GM06990 (cell line): Measurements from ENCODE around the gene SEZ6L.

Experiments
- DNase-seq: peaks from one replicate; pipeline ENCODE4 v3.0.0-alpha.2; 2011; ENCODE audit not compliant: insufficient read length; ENCODE audit errors: extremely low read depth
- H3K27me3 ChIP-seq: replicated peaks from 2 replicates; pipeline ENCODE4 v1.6.0; 2011; ENCODE audit warnings: low read length; ENCODE audit not compliant: control insufficient read depth, insufficient read depth
- H3K36me3 ChIP-seq: 2 replicates; pipeline ENCODE4 v1.5.1; 2011; ENCODE audit warnings: low read length; ENCODE audit not compliant: control insufficient read depth, insufficient read depth
- H3K4me3 ChIP-seq: replicated peaks from 2 replicates; pipeline ENCODE4 v1.5.1; 2011; ENCODE audit warnings: low read depth, mild to moderate bottlenecking, control low read depth, low read length
- CTCF ChIP-seq: IDR thresholded peaks from 2 replicates; pipeline ENCODE4 v1.5.1; 2011; ENCODE audit warnings: low read length, control low read depth, mild to moderate bottlenecking, inconsistent platforms; ENCODE audit not compliant: insufficient read depth, poor library complexity, severe bottlenecking

Gene SEZ6L

GRCh38 chr22:26197425-26197824 lies 28.2 kb downstream of the SEZ6L start:
- Histone ChIP-seq H3K27me3 (no peaks in the 10 kb centered on the region; the same call in 1 of the 2 replicates), H3K4me3 (no peak overlapping the region), H3K36me3 (no peaks in the 10 kb centered on the region)
- no peak for DNase-seq
- TF ChIP-seq CTCF = no peak

GRCh38 chr22:26199665-26200064 lies 30.4 kb downstream of the SEZ6L start:
- Histone ChIP-seq H3K4me3 (no peak overlapping the region), H3K36me3 (no peaks in the 10 kb centered on the region), H3K27me3 (no peaks in the 10 kb centered on the region; the same call in 1 of the 2 replicates)
- no peak for TF ChIP-seq CTCF
- no peak for DNase-seq

- no peak for DNase-seq
- Histone ChIP-seq H3K36me3 (no peaks in the 10 kb centered on the region), H3K4me3 (no peak overlapping the region), H3K27me3 (no peaks in the 10 kb centered on the region)
- TF ChIP-seq CTCF = no peak
Measured at GRCh38 chr22:26202280-26202924, 33.1 kb downstream of the SEZ6L start.

- Histone ChIP-seq H3K4me3 (no peak overlapping the region), H3K27me3 (no peaks in the 10 kb centered on the region), H3K36me3 (no peaks in the 10 kb centered on the region)
- TF ChIP-seq CTCF = no peak
- DNase-seq = no peak
Measured at GRCh38 chr22:26205494-26205893, 36.2 kb downstream of the SEZ6L start.

DNA sequence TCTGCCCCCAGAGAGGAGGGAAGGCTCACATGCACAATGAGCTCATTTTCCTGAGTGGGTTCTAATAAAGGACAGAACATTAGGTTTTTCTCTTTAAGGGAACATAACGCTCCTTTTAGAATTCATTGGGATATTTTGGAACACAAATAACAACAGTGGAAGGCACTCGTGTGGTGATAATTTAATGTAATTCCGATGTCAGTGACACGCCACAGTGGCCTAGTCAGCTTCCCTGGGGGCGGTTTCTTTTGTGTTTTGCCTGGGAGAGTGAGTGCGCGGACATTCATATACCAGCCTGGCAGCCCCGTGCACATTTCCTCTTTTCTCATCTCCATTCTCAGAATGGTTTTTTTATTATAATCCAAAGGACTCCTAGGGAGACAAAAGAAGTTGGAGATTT lies 41.1 kb downstream of the SEZ6L start:
- DNase-seq = no peak
- no peak for TF ChIP-seq CTCF
- no peaks in the 10 kb centered on the region for H3K27me3 ChIP-seq

GRCh38 chr22:26213826-26214225 lies 44.6 kb downstream of the SEZ6L start:
- Histone ChIP-seq H3K36me3 (no peaks in the 10 kb centered on the region), H3K4me3 (no peak overlapping the region), H3K27me3 (0 out of 2 replicates have a peak, but pooled peaks cover 1% of the 10 kb centered on the region)
- DNase-seq = no peak
- no peak for TF ChIP-seq CTCF

More for the DNA sequence above, 41.1 kb downstream of the SEZ6L start:
- no peaks in the 10 kb centered on the region for H3K36me3 ChIP-seq
- no peak overlapping the region for H3K4me3 ChIP-seq
